ENCODE data around the gene PTH2R. TPM values are rescaled to one million over a fixed set of nuclear protein-coding genes. Genes with fewer than 3 reads are reported as not detected.

PTH2R gene
- total RNA-seq, 2 donors from 2014 or later = 0.37 TPM; not detected in 1

GRCh38 chr2:208485390-208485789 is 78.8 kb downstream of the PTH2R start:
- H3K4me3 Mint-ChIP-seq = no peak overlapping the region

DNA sequence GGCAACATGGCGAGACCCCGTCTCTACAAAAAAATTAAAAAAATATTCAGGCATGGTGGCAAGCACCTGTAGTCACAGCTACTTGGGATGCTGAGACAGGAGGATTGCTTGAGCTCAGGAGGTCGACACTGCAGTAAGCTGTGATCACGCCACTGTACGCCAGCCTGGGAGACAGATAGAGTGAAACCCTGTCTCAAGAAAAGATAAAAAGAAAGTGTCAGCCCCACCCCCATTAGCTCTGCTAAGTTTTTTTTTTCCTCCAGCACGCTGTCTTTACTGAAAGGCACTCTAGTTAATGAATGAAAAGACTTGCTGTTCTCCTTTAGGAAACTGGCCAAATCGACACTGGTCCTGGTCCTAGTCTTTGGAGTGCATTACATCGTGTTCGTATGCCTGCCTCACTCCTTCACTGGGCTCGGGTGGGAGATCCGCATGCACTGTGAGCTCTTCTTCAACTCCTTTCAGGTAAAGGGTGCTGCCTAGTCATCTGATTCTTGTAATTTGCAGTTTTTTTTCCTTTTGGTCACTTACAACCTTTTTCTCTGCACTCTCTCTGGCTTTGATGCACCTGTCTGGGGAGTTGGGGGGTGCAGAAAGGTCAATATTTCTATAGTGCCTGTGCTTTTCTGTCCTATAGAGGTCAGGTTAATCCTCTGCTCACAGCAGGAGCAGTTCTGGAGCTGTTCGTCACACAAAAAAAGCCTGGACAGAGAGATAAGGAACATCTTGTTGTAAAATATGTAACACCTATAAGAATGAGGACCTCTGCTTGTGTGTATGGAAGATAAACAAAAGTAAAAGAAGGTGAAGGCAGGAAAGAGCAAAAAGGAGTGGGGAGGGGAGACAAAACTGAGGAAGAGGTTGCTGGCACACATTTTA is 82.3 kb downstream of the PTH2R start:
- Histone ChIP-seq H3K4me3 (ENCODE audit: low read length) (no peak overlapping the region), H3K9me3 (ENCODE audit: control insufficient read depth, low read length) (no peaks in the 10 kb centered on the region), H3K27me3 (ENCODE audit: control insufficient read depth, insufficient read depth, low read length, poor library complexity, severe bottlenecking) (no peaks in the 10 kb centered on the region), H3K36me3 (ENCODE audit: control insufficient read depth, insufficient read depth, low read length) (no peaks in the 10 kb centered on the region), H3K27ac (ENCODE audit: low read depth, low read length) (no peak overlapping the region), H3K9ac (ENCODE audit: extremely low read depth, low read length, poor library complexity, severe bottlenecking) (no peak overlapping the region), H3K4me1 (ENCODE audit: control insufficient read depth, insufficient read depth, low read length) (no peaks in the 10 kb centered on the region)
- no peak overlapping the region for H3K27ac Mint-ChIP-seq
- H3K27me3 Mint-ChIP-seq (ENCODE audit: insufficient read depth) = no peaks in the 10 kb centered on the region
- WGBS, 2 experiments (ENCODE audit: insufficient coverage in 1 of 2, insufficient read length in 1 of 2) = 82 to 83% methylated on average over 11 to 12 of the region's 12 CpGs
- H3K4me1 Mint-ChIP-seq = peaks cover 11% of the 10 kb centered on the region
- H3K9me3 Mint-ChIP-seq = peaks cover 2% of the 10 kb centered on the region
- no peak for DNase-seq
- no peak overlapping the region for H3K4me3 Mint-ChIP-seq
- TF ChIP-seq, protein P1, sequence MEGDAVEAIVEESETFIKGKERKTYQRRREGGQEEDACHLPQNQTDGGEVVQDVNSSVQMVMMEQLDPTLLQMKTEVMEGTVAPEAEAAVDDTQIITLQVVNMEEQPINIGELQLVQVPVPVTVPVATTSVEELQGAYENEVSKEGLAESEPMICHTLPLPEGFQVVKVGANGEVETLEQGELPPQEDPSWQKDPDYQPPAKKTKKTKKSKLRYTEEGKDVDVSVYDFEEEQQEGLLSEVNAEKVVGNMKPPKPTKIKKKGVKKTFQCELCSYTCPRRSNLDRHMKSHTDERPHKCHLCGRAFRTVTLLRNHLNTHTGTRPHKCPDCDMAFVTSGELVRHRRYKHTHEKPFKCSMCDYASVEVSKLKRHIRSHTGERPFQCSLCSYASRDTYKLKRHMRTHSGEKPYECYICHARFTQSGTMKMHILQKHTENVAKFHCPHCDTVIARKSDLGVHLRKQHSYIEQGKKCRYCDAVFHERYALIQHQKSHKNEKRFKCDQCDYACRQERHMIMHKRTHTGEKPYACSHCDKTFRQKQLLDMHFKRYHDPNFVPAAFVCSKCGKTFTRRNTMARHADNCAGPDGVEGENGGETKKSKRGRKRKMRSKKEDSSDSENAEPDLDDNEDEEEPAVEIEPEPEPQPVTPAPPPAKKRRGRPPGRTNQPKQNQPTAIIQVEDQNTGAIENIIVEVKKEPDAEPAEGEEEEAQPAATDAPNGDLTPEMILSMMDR (conservative IDR thresholded peaks at IDR 0.05) = no peak
- no peaks in the 10 kb centered on the region for H3K36me3 Mint-ChIP-seq (ENCODE audit: low read depth)

More at GRCh38 chr2:208485390-208485789, 78.8 kb downstream of the PTH2R start:
- TF ChIP-seq, protein P1 (conservative IDR thresholded peaks at IDR 0.05) = no peak
- H3K27ac ChIP-seq (ENCODE audit: low read depth, low read length) = no peak overlapping the region
- no peak overlapping the region for H3K9ac ChIP-seq (ENCODE audit: extremely low read depth, low read length, poor library complexity, severe bottlenecking)
- DNase-seq = no peak
- Mint-ChIP-seq H3K27me3 (ENCODE audit: insufficient read depth) (no peaks in the 10 kb centered on the region), H3K27ac (no peak overlapping the region), H3K36me3 (ENCODE audit: low read depth) (no peaks in the 10 kb centered on the region), H3K9me3 (peaks cover 27% of the 10 kb centered on the region), H3K4me1 (peaks cover 11% of the 10 kb centered on the region)
- H3K27me3 ChIP-seq (ENCODE audit: control insufficient read depth, insufficient read depth, low read length, poor library complexity, severe bottlenecking) = no peaks in the 10 kb centered on the region
- 86 to 89% methylated on average over 2 to 3 of the region's 3 CpGs for WGBS, 2 experiments (ENCODE audit: insufficient coverage in 1 of 2, insufficient read length in 1 of 2)
- H3K4me1 ChIP-seq (ENCODE audit: control insufficient read depth, insufficient read depth, low read length) = no peaks in the 10 kb centered on the region
- H3K9me3 ChIP-seq (ENCODE audit: control insufficient read depth, low read length) = peaks cover 17% of the 10 kb centered on the region
- no peak overlapping the region for H3K4me3 ChIP-seq (ENCODE audit: low read length)
- H3K36me3 ChIP-seq (ENCODE audit: control insufficient read depth, insufficient read depth, low read length) = no peaks in the 10 kb centered on the region

- H3K4me3 Mint-ChIP-seq = no peak overlapping the region
- Histone ChIP-seq H3K9ac (ENCODE audit: extremely low read depth, low read length, poor library complexity, severe bottlenecking) (no peak overlapping the region), H3K4me1 (ENCODE audit: control insufficient read depth, insufficient read depth, low read length) (no peaks in the 10 kb centered on the region), H3K4me3 (ENCODE audit: low read length) (no peak overlapping the region), H3K27ac (ENCODE audit: low read depth, low read length) (no peak overlapping the region), H3K36me3 (ENCODE audit: control insufficient read depth, insufficient read depth, low read length) (no peaks in the 10 kb centered on the region), H3K27me3 (ENCODE audit: control insufficient read depth, insufficient read depth, low read length, poor library complexity, severe bottlenecking) (no peaks in the 10 kb centered on the region), H3K9me3 (ENCODE audit: control insufficient read depth, low read length) (no peaks in the 10 kb centered on the region)
- H3K9me3 Mint-ChIP-seq = no peaks in the 10 kb centered on the region
- H3K27me3 Mint-ChIP-seq (ENCODE audit: insufficient read depth) = no peaks in the 10 kb centered on the region
- peaks cover 11% of the 10 kb centered on the region for H3K4me1 Mint-ChIP-seq
- DNase-seq = no peak
- 55 to 69% methylated on average over 2 of the region's 2 CpGs for WGBS, 2 experiments (ENCODE audit: insufficient coverage in 1 of 2, insufficient read length in 1 of 2)
- no peak overlapping the region for H3K27ac Mint-ChIP-seq
- TF ChIP-seq, protein P1 (conservative IDR thresholded peaks at IDR 0.05) = no peak
- H3K36me3 Mint-ChIP-seq (ENCODE audit: low read depth) = no peaks in the 10 kb centered on the region
Observed at GRCh38 chr2:208489687-208490086, 83.1 kb downstream of the PTH2R start.

Data from endodermal cell (in vitro differentiated cells).